Endodermal cell (in vitro differentiated cells): ENCODE data around the gene ZNF480. TPM values are rescaled to one million over a fixed set of nuclear protein-coding genes. Genes with fewer than 3 reads are reported as not detected.
A peak's percentile ranks its signal among the peaks of the same experiment; 100 is the strongest.

Experiments used
- DNase-seq: peaks from one replicate; pipeline ENCODE4 v3.0.0-alpha.2; 2017
- H3K27ac ChIP-seq: 2 replicates; pipeline ENCODE4 v1.5.1; 2013; ENCODE audit warnings: mild to moderate bottlenecking, low read depth, low read length, moderate library complexity
- H3K27me3 ChIP-seq: 2 replicates; pipeline ENCODE4 v1.6.1; 2013; ENCODE audit warnings: mild to moderate bottlenecking, low read length, moderate library complexity; ENCODE audit not compliant: insufficient read depth, control insufficient read depth, poor library complexity, severe bottlenecking
- H3K36me3 ChIP-seq: 2 replicates; pipeline ENCODE4 v1.7.0; 2013; ENCODE audit warnings: mild to moderate bottlenecking, low read length, moderate library complexity; ENCODE audit not compliant: control insufficient read depth, insufficient read depth
- H3K4me1 ChIP-seq: one replicate; pipeline ENCODE4 v1.7.0; 2013; ENCODE audit warnings: low read length; ENCODE audit not compliant: control insufficient read depth, insufficient read depth
- H3K4me3 ChIP-seq: 2 replicates; pipeline ENCODE4 v1.5.1; 2013; ENCODE audit warnings: mild to moderate bottlenecking, low read length, moderate library complexity
- H3K9ac ChIP-seq: 2 replicates; pipeline ENCODE4 v1.6.1; 2013; ENCODE audit warnings: mild to moderate bottlenecking, low read length, moderate library complexity; ENCODE audit not compliant: poor library complexity, severe bottlenecking; ENCODE audit errors: extremely low read depth
- H3K9me3 ChIP-seq: 2 replicates; pipeline ENCODE4 v1.6.1; 2013; ENCODE audit warnings: mild to moderate bottlenecking, low read length, moderate library complexity; ENCODE audit not compliant: control insufficient read depth
- H3K27ac Mint-ChIP-seq: 2 replicates; pipeline ENCODE4 v1.8.0; 2020; ENCODE audit warnings: mixed read lengths
- H3K27me3 Mint-ChIP-seq: 2 replicates; pipeline ENCODE4 v1.8.0; 2021; ENCODE audit warnings: mild to moderate bottlenecking, mixed read lengths; ENCODE audit not compliant: insufficient read depth
- H3K36me3 Mint-ChIP-seq: 2 replicates; pipeline ENCODE4 v1.8.0; 2020; ENCODE audit warnings: low read depth, mixed read lengths
- H3K4me1 Mint-ChIP-seq: 2 replicates; pipeline ENCODE4 v1.8.0; 2020; ENCODE audit warnings: mixed read lengths
- H3K4me3 Mint-ChIP-seq: 2 replicates; pipeline ENCODE4 v1.8.0; 2020; ENCODE audit warnings: mild to moderate bottlenecking, moderate library complexity, mixed read lengths
- H3K9me3 Mint-ChIP-seq: 2 replicates; pipeline ENCODE4 v1.8.0; 2020; ENCODE audit warnings: mild to moderate bottlenecking, mixed read lengths
- WGBS, 2 experiments: methylation state at CpG; one replicate each; pipeline versions ENCODE4 v1.1.5 to v1.1.7; 2013; ENCODE audit warnings: missing lambda C conversion rate in 2 of 2, mixed read lengths in 1 of 2; ENCODE audit not compliant: insufficient coverage in 1 of 2, insufficient read length in 1 of 2; 5-methylcytosine and 5-hydroxymethylcytosine counted together
- total RNA-seq, 2 donors: library from RNA; stranded (reverse); fragmentation: NEBNext Ultra II Directional in 1 of 2; extraction: Animal tissue kit (Norgen Biotek cat#: 25700) in 1 of 2; gene quantifications; 2 replicates in 1 of 2; 3 replicates in 1 of 2; pipeline ENCODE4 v1.2.1, GENCODE V29; 2021
- TF ChIP-seq, protein P1 (sequence below): fragments of 200-600 bp; sonication (generic); conservative IDR thresholded peaks from 2 replicates; pipeline ENCODE4 v1.5.0; 2021; ENCODE audit warnings: antibody characterized with exemption, mild to moderate bottlenecking

Gene ZNF480
- total RNA-seq, 2 donors from 2014 or later: 31.1 to 38.5 TPM

DNA sequence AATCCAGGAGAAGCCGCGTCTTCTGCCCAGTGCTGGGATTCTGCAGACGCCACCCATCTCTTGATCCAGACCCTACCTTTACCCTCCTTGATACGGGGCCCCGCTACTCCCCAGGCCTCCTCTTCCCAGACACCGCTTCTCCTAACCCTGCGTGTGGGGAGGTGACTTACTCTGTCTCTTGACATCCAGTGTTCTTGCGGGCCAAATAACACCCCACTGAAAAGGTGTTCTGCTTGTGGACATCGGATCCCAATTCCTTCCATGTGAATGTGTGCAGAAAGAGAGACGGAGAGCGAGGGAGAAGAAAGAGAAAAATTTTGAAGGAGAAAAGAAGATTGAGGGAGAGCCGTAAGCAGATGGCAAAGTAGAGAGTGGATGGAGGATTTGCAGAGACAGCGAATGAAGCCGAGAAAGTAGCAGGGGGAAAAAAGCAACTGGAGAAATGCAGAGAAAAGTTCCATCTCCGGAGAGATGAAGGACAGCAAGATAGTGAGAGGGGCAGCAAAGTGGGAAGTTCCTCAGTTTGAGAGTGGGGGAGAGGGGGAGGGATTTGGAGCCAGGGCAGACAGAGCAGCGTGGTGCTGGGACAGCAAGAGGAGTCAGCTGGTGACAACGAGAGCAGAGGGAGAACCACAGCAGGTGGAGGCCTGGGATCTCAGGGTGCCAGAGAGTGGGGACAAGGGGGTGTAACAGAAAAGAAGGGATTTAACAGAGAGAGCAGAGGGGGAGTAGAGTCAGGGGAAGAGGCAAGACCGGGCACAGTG is 814 bp downstream of the ZNF480 start:
- WGBS, 2 experiments: 21 to 35% methylated on average over 13 to 18 of the region's 18 CpGs
- peaks cover 45% of the 10 kb centered on the region for H3K9me3 Mint-ChIP-seq
- H3K27me3 ChIP-seq: no peaks in the 10 kb centered on the region

DNA sequence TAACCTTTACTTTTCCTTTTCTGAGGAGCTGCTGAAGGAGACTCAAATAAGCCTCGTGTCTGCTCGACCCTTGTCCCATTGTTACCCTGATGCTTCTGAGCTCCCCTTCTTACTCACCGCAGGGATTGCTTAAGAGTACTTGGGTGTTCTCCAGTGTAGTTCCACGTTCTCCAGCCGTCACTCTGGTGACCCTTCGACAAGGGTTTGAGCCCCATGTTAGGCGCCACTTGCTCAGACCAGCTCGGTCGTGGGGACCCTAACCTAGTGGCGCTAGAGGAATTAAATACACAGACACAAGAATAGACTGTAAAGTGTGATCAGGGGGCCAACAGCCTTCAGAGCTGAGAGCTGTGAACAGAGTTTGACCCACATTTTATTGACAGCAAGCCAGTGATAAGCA is 10.3 kb downstream of the ZNF480 start:
- Histone ChIP-seq H3K27ac (no peak overlapping the region), H3K9me3 (peaks cover 99% of the 10 kb centered on the region), H3K27me3 (no peaks in the 10 kb centered on the region), H3K4me3 (peak overlapping the region; percentile 70), H3K36me3 (peaks cover 94% of the 10 kb centered on the region), H3K9ac (no peak overlapping the region), H3K4me1 (no peaks in the 10 kb centered on the region)
- TF ChIP-seq, protein P1, sequence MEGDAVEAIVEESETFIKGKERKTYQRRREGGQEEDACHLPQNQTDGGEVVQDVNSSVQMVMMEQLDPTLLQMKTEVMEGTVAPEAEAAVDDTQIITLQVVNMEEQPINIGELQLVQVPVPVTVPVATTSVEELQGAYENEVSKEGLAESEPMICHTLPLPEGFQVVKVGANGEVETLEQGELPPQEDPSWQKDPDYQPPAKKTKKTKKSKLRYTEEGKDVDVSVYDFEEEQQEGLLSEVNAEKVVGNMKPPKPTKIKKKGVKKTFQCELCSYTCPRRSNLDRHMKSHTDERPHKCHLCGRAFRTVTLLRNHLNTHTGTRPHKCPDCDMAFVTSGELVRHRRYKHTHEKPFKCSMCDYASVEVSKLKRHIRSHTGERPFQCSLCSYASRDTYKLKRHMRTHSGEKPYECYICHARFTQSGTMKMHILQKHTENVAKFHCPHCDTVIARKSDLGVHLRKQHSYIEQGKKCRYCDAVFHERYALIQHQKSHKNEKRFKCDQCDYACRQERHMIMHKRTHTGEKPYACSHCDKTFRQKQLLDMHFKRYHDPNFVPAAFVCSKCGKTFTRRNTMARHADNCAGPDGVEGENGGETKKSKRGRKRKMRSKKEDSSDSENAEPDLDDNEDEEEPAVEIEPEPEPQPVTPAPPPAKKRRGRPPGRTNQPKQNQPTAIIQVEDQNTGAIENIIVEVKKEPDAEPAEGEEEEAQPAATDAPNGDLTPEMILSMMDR: no peak
- H3K4me3 Mint-ChIP-seq: no peak overlapping the region
- peak; percentile 74 for DNase-seq
- H3K27me3 Mint-ChIP-seq: no peaks in the 10 kb centered on the region
- H3K4me1 Mint-ChIP-seq: no peaks in the 10 kb centered on the region
- H3K27ac Mint-ChIP-seq: no peak overlapping the region
- H3K9me3 Mint-ChIP-seq: peaks cover 94% of the 10 kb centered on the region
- peaks cover 93% of the 10 kb centered on the region for H3K36me3 Mint-ChIP-seq
- 94 to 98% methylated on average over 9 to 10 of the region's 10 CpGs for WGBS, 2 experiments

More for the DNA sequence above, 814 bp downstream of the ZNF480 start:
- H3K4me3 ChIP-seq: peak overlapping the region; percentile 98
- H3K27me3 Mint-ChIP-seq: no peaks in the 10 kb centered on the region
- peak overlapping the region; percentile 96 for H3K27ac ChIP-seq
- H3K4me1 Mint-ChIP-seq: peaks cover 6% of the 10 kb centered on the region
- peak; percentile 50 for DNase-seq
- peaks cover 39% of the 10 kb centered on the region for H3K9me3 ChIP-seq
- peak overlapping the region; percentile 92 for H3K4me3 Mint-ChIP-seq
- H3K9ac ChIP-seq: peak overlapping the region; percentile 93
- peak overlapping the region; percentile 94 for H3K27ac Mint-ChIP-seq
- peaks cover 62% of the 10 kb centered on the region for H3K36me3 Mint-ChIP-seq
- TF ChIP-seq, protein P1: no peak
- peaks cover 46% of the 10 kb centered on the region for H3K36me3 ChIP-seq
- H3K4me1 ChIP-seq: no peaks in the 10 kb centered on the region

DNA sequence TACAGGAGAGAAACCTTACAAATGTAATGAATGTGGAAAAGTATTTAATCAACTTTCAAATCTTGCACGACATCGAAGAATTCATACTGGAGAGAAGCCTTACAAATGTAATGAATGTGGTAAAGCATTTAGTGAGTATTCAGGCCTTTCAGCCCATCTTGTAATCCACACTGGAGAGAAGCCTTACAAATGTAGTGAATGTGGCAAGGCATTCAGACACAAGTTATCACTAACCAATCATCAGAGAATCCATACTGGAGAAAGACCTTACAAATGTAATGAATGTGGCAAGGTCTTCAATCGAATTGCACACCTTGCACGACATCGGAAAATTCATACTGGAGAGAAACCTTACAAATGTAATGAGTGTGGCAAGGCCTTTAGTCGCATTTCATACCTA is 25.5 kb downstream of the ZNF480 start:
- peaks cover 69% of the 10 kb centered on the region for H3K36me3 ChIP-seq
- no peak overlapping the region for H3K9ac ChIP-seq
- Mint-ChIP-seq H3K36me3 (peaks cover 82% of the 10 kb centered on the region), H3K27me3 (no peaks in the 10 kb centered on the region), H3K4me1 (no peaks in the 10 kb centered on the region), H3K4me3 (no peak overlapping the region), H3K27ac (no peak overlapping the region), H3K9me3 (peaks cover 98% of the 10 kb centered on the region)
- H3K27ac ChIP-seq: no peak overlapping the region
- H3K27me3 ChIP-seq: no peaks in the 10 kb centered on the region
- no peak for DNase-seq
- H3K9me3 ChIP-seq: peaks cover 100% of the 10 kb centered on the region
- peak overlapping the region; percentile 51 for H3K4me3 ChIP-seq
- TF ChIP-seq, protein P1: no peak
- 96% methylated on average over 3 to 6 of the region's 6 CpGs for WGBS, 2 experiments
- H3K4me1 ChIP-seq: no peaks in the 10 kb centered on the region
